Activated CD8-positive, alpha-beta T cell treated with anti-CD3 and anti-CD28 coated beads for 36 hours (primary cell): ENCODE measurements around the gene PPFIBP2. TPM values are rescaled to one million over a fixed set of nuclear protein-coding genes. Genes with fewer than 3 reads are reported as not detected.
"Not testable (repeated sequence)": the region's sequence is repeated elsewhere in the genome, so short reads cannot be mapped to it uniquely, and the experiment has no call there.

Experiments used
- ATAC-seq: fragments of 200-7000 bp; cut with Tn5 transposase; one replicate; pipeline ENCODE4 v1.10.0; 2021; ENCODE audit warnings: mild to moderate bottlenecking, moderate library complexity
- CTCF ChIA-PET: fragments of 350-600 bp; sonication (Branson Sonifier 250); formaldehyde crosslinking; loops from one replicate; lab custom pipeline; 2021; ENCODE audit warnings: antibody characterized with exemption; lab: Charles Lee
- POLR2A ChIA-PET: fragments of 350-600 bp; sonication (Branson Sonifier 250); formaldehyde crosslinking; loops from one replicate; lab custom pipeline; 2021; ENCODE audit warnings: antibody characterized with exemption; lab: Charles Lee
- DNase-seq: peaks from one replicate; pipeline ENCODE4 v3.0.0-alpha.2; 2020
- H3K27ac Mint-ChIP-seq: one replicate; pipeline ENCODE4 v1.8.0; 2021; ENCODE audit warnings: mild to moderate bottlenecking, mixed read lengths
- H3K27me3 Mint-ChIP-seq: one replicate; pipeline ENCODE4 v1.8.0; 2021; ENCODE audit warnings: mixed read lengths
- H3K36me3 Mint-ChIP-seq: one replicate; pipeline ENCODE4 v1.8.0; 2021; ENCODE audit warnings: low read depth, mixed read lengths
- H3K4me1 Mint-ChIP-seq: one replicate; pipeline ENCODE4 v1.8.0; 2021; ENCODE audit warnings: low read depth, mixed read lengths
- H3K4me3 Mint-ChIP-seq: one replicate; pipeline ENCODE4 v1.8.0; 2021; ENCODE audit warnings: mild to moderate bottlenecking, moderate library complexity, mixed read lengths
- H3K9me3 Mint-ChIP-seq: one replicate; pipeline ENCODE4 v1.8.0; 2021; ENCODE audit warnings: mixed read lengths
- CTCF ChIP-seq: fragments of 200-600 bp; IDR thresholded peaks from one replicate; pipeline ENCODE4 v1.8.0; 2022; ENCODE audit warnings: antibody characterized with exemption, mild to moderate bottlenecking
- intact Hi-C: fragments of 100-400 bp; cut with micrococcal nuclease; formaldehyde crosslinking; loops from one replicate; pipeline ENCODE4 v1.10.0; 2022
- total RNA-seq, 2 experiments: library from RNA; stranded (reverse); gene quantifications; one replicate each; pipeline ENCODE4 v1.2.3, GENCODE V29; 2021

PPFIBP2 gene
- total RNA-seq, 2 experiments from 2014 or later: 13.3 to 14.2 TPM

GRCh38 chr11:7512525-7513233, 1.1 kb upstream of the PPFIBP2 start:
- no peaks in the 10 kb centered on the region for H3K9me3 Mint-ChIP-seq
- CTCF ChIA-PET: interaction anchor here (0.6 to 2.6 kb wide), 26 partner anchors 9 to 182 kb away, joined by 3 to 12 read pairs (median 4); partner anchors contain the start of gene OLFML1
- peaks cover 4% of the 10 kb centered on the region for H3K27me3 Mint-ChIP-seq
- POLR2A ChIA-PET: interaction anchor here (0.7 to 1.5 kb wide), 4 partner anchors 8 to 474 kb away, joined by 3 to 6 read pairs (median 3); partner anchors contain the start of gene EIF3F
- H3K4me1 Mint-ChIP-seq: peaks cover 25% of the 10 kb centered on the region
- ATAC-seq: peak; percentile 29
- peak overlapping the region; percentile 86 for H3K4me3 Mint-ChIP-seq
- DNase-seq: peak; percentile 58
- intact Hi-C loops: loop anchor here (2.0 to 10.0 kb wide), 2 partner anchors 152 to 182 kb away; no protein-coding TSS in a partner anchor
- H3K27ac Mint-ChIP-seq: peak overlapping the region; percentile 90
- no peaks in the 10 kb centered on the region for H3K36me3 Mint-ChIP-seq
- no peak for TF ChIP-seq CTCF

GRCh38 chr11:7514099-7514591, 346 bp downstream of the PPFIBP2 start:
- peak; percentile 25 for ATAC-seq
- ChIA-PET POLR2A (interaction anchor here (0.9 to 1.2 kb wide), 2 partner anchors 14 to 42 kb away, joined by 3 read pairs; no protein-coding TSS in a partner anchor), CTCF (interaction anchor here (0.5 to 2.6 kb wide), 17 partner anchors 8 to 181 kb away, joined by 3 to 12 read pairs (median 4); partner anchors contain the start of gene OLFML1)
- Mint-ChIP-seq H3K27me3 (peaks cover 4% of the 10 kb centered on the region), H3K36me3 (no peaks in the 10 kb centered on the region), H3K9me3 (no peaks in the 10 kb centered on the region), H3K27ac (no peak overlapping the region), H3K4me3 (peak overlapping the region; percentile 86), H3K4me1 (peaks cover 25% of the 10 kb centered on the region)
- intact Hi-C loops: loop anchor here (10.0 kb wide), 1 partner anchor 181 kb away; no protein-coding TSS in a partner anchor
- no peak for TF ChIP-seq CTCF
- DNase-seq: peak; percentile 14

DNA sequence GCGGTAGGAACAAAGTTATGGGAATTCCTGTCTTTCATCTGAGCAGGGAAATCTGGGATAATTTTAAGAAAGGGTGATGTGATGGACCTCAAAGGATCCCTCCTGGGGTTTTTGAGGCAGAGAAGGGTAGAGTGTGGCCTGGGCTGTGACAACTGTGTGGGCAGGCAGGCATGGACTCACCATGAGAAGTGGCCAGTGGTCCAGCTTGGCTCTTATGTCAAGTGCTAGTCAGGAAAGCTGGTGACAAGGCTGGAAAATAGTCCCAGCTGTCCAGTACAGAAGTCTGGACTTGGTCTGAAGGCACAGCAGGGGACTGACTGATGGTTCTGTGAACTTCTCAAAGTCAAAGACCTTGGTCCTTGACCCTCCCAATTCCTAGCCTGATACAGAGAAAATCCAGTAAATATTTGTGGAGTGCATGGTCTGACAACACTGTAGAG, 1.7 kb downstream of the PPFIBP2 start:
- H3K27ac Mint-ChIP-seq: peak overlapping the region; percentile 77
- H3K9me3 Mint-ChIP-seq: no peaks in the 10 kb centered on the region
- ChIA-PET CTCF (interaction anchor here (0.7 to 1.1 kb wide), 4 partner anchors 11 to 177 kb away, joined by 3 to 5 read pairs (median 4); no protein-coding TSS in a partner anchor), POLR2A (no interaction called here)
- peaks cover 25% of the 10 kb centered on the region for H3K4me1 Mint-ChIP-seq
- peaks cover 4% of the 10 kb centered on the region for H3K27me3 Mint-ChIP-seq
- H3K4me3 Mint-ChIP-seq: peak overlapping the region; percentile 86
- intact Hi-C loops: loop anchor here (10.0 kb wide), 1 partner anchor 179 kb away; no protein-coding TSS in a partner anchor
- DNase-seq (no peak), ATAC-seq (no peak)
- H3K36me3 Mint-ChIP-seq: no peaks in the 10 kb centered on the region
- no peak for TF ChIP-seq CTCF

GRCh38 chr11:7516475-7516874, 2.7 kb downstream of the PPFIBP2 start:
- no peak for TF ChIP-seq CTCF
- Mint-ChIP-seq H3K27me3 (peaks cover 4% of the 10 kb centered on the region), H3K4me1 (peaks cover 24% of the 10 kb centered on the region), H3K9me3 (no peaks in the 10 kb centered on the region), H3K4me3 (peak overlapping the region; percentile 42), H3K36me3 (no peaks in the 10 kb centered on the region), H3K27ac (peak overlapping the region; percentile 77)
- ChIA-PET POLR2A (no interaction called here), CTCF (no interaction called here)
- ATAC-seq (no peak), DNase-seq (peak; percentile 25)
- intact Hi-C loops: loop anchor here (10.0 kb wide), 1 partner anchor 178 kb away; no protein-coding TSS in a partner anchor

GRCh38 chr11:7517743-7518142, 3.9 kb downstream of the PPFIBP2 start:
- intact Hi-C loops: loop anchor here (10.0 kb wide), 1 partner anchor 177 kb away; no protein-coding TSS in a partner anchor
- not testable (repeated sequence) for H3K4me3 Mint-ChIP-seq

More at GRCh38 chr11:7517743-7518142, 3.9 kb downstream of the PPFIBP2 start:
- ATAC-seq, CTCF ChIA-PET, H3K36me3 Mint-ChIP-seq, H3K27me3 Mint-ChIP-seq, DNase-seq, POLR2A ChIA-PET, H3K27ac Mint-ChIP-seq, H3K9me3 Mint-ChIP-seq: not testable (repeated sequence)
- H3K4me1 Mint-ChIP-seq: peaks cover 15% of the 10 kb centered on the region
